Thoracic aorta endothelial cell (primary cell): Measurements from ENCODE around the gene TAF11L14. TPM values are rescaled to one million over a fixed set of nuclear protein-coding genes. Genes with fewer than 3 reads are reported as not detected.

Experiments used
- small RNA-seq: library from RNA; depleted of rRNA; stranded (forward); fragments of <200 nt; gene quantifications from one replicate; pipeline ENCODE3, GENCODE V24; 2012
- total RNA-seq: library from RNA; depleted of rRNA; stranded (reverse); fragments of >200 nt; gene quantifications from 2 replicates; pipeline ENCODE4 v1.2.3, GENCODE V29; 2012

TAF11L14 gene
- not detected in 2 replicates for total RNA-seq

GRCh38 chr5:17634160-17634559 is at the start of gene TAF11L14:
Gene TAF11L14, plus strand, starts transcription at chr5:17634460.

DNA sequence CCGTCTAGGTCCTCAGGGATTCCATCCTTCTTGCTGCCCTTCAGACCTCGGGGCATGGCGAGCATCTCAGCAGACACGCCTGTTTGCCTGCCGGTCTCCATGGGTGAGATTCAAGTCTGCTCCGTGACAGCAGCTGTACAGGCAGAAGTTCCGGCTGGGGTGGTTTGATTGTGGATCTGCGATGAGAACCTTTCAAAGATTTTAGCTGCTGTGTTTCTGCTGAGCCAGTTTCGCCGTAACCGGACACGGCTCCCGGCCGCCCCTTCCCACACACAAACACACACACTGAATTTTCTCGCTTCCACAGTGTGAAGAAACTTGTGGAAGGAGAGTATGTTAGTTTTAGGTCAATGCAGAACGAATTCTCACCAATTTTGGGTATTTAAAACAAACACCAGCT is 48.6 kb upstream of the TAF11L14 start, which contains the start of gene TAF11L7:
TSS of gene TAF11L7 (minus strand) at position 101 of the 400 bp plus-strand sequence.

GRCh38 chr5:17590860-17591259 is 43.4 kb upstream of the TAF11L14 start, which contains the start of gene TAF11L8:
Gene TAF11L8, minus strand, starts transcription at chr5:17590960.

DNA sequence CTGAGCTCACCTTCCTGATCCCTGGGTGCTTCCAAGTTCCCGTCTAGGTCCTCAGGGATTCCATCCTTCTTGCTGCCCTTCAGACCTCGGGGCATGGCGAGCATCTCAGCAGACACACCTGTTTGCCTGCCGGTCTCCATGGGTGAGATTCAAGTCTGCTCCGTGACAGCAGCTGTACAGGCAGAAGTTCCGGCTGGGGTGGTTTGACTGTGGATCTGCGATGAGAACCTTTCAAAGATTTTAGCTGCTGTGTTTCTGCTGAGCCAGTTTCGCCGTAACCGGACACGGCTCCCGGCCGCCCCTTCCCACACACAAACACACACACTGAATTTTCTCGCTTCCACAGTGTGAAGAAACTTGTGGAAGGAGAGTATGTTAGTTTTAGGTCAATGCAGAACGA is 40.0 kb upstream of the TAF11L14 start, which contains the start of gene TAF11L9:
TSS of gene TAF11L9 (minus strand) at position 140 of the 400 bp plus-strand sequence.

GRCh38 chr5:17597728-17598127 is 36.5 kb upstream of the TAF11L14 start, which contains the start of gene TAF11L10:
Gene TAF11L10, minus strand, starts transcription at chr5:17597828.

GRCh38 chr5:17603880-17604279 is 30.4 kb upstream of the TAF11L14 start, which contains the start of gene TAF11L11:
Gene TAF11L11, plus strand, starts transcription at chr5:17604183.

GRCh38 chr5:17610092-17610491 is 24.2 kb upstream of the TAF11L14 start, which contains the start of gene TAF11L12:
Gene TAF11L12, plus strand, starts transcription at chr5:17610392.

DNA sequence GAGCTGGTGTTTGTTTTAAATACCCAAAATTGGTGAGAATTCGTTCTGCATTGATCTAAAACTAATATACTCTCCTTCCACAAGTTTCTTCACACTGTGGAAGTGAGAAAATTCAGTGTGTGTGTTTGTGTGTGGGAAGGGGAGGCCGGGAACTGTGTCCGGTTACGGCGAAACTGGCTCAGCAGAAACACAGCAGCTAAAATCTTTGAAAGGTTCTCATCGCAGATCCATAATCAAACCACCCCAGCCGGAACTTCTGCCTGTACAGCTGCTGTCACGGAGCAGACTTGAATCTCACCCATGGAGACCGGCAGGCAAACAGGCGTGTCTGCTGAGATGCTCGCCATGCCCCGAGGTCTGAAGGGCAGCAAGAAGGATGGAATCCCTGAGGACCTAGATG is 2.5 kb upstream of the TAF11L14 start, which contains the start of gene TAF11L13:
TSS of gene TAF11L13 (plus strand) at position 301 of the 400 bp plus-strand sequence.

Small RNA genes lying within 50 kb of the gene (small RNA-seq; reads per million reads assigned to genes)
- gene AC233724.1, result not detected
- gene AC233724.12, result not detected
- not detected for gene AC233724.2
- not detected for gene AC233724.3
- gene AC233724.4, result not detected
- gene AC233724.6, result not detected
- not detected for gene AC233724.7

Other genes with a start within 250 kb of the TAF11L14 start
- not detected in 2 replicates for gene TAF11L2, start 136.2 kb upstream of the TAF11L14 start, total RNA-seq
- not detected in 2 replicates for gene TAF11L3, start 116.1 kb upstream of the TAF11L14 start, total RNA-seq
- not detected in 2 replicates for gene TAF11L4, start 112.7 kb upstream of the TAF11L14 start, total RNA-seq
- gene TAF11L5, start 109.2 kb upstream of the TAF11L14 start, total RNA-seq, result not detected in 2 replicates
- gene TAF11L6, start 105.8 kb upstream of the TAF11L14 start, total RNA-seq, result not detected in 2 replicates
- gene TAF11L7, start 48.7 kb upstream of the TAF11L14 start, total RNA-seq, result not detected in 2 replicates
- gene TAF11L8, start 43.5 kb upstream of the TAF11L14 start, total RNA-seq, result not detected in 2 replicates
- not detected in 2 replicates for gene TAF11L9, start 40.1 kb upstream of the TAF11L14 start, total RNA-seq
- not detected in 2 replicates for gene TAF11L10, start 36.6 kb upstream of the TAF11L14 start, total RNA-seq
- not detected in 2 replicates for gene TAF11L11, start 30.3 kb upstream of the TAF11L14 start, total RNA-seq
- gene TAF11L12, start 24.1 kb upstream of the TAF11L14 start, total RNA-seq, result not detected in 2 replicates
- gene TAF11L13, start 2.4 kb upstream of the TAF11L14 start, total RNA-seq, result not detected in 2 replicates